Large intestine (tissue), 3 donors: ENCODE measurements around the gene MRTFA. TPM values are rescaled to one million over a fixed set of nuclear protein-coding genes. Genes with fewer than 3 reads are reported as not detected.

ENCODE experiments used
- DNase-seq, 2 donors: peaks; one replicate each; pipeline versions ENCODE4 v3.0.0 to v3.0.0-alpha.2; 2013
- H3K27ac ChIP-seq: one replicate; pipeline ENCODE4 v1.5.1; 2013; ENCODE audit warnings: low read length
- H3K27me3 ChIP-seq: 2 replicates; pipeline ENCODE4 v1.6.1; 2013; ENCODE audit warnings: low read length; ENCODE audit not compliant: control insufficient read depth, insufficient read depth
- H3K36me3 ChIP-seq: 2 replicates; pipeline ENCODE4 v1.6.1; 2013; ENCODE audit warnings: low read length; ENCODE audit not compliant: control insufficient read depth, insufficient read depth
- H3K4me1 ChIP-seq: one replicate; pipeline ENCODE4 v1.6.1; 2013; ENCODE audit warnings: low read length; ENCODE audit not compliant: control insufficient read depth, insufficient read depth
- H3K4me3 ChIP-seq: one replicate; pipeline ENCODE4 v1.5.1; 2013; ENCODE audit warnings: low read length
- H3K9me3 ChIP-seq: one replicate; pipeline ENCODE4 v1.6.1; 2013; ENCODE audit warnings: mild to moderate bottlenecking, low read depth, low read length, moderate library complexity; ENCODE audit not compliant: control insufficient read depth
- WGBS: methylation state at CpG from one replicate; pipeline ENCODE4 v1.1.5; 2013; ENCODE audit warnings: low lambda C conversion rate; ENCODE audit not compliant: insufficient coverage; 5-methylcytosine and 5-hydroxymethylcytosine counted together
- polyA plus RNA-seq: library from polyadenylated mRNA; unstranded; fragments of 120-200 nt; gene quantifications from one replicate; pipeline ENCODE4 v1.2.1, GENCODE V29; 2013

The MRTFA gene
- polyA plus RNA-seq, 1 donor, result 17.1 TPM

GRCh38 chr22:40399621-40400020, 236.9 kb downstream of the MRTFA start:
- Histone ChIP-seq H3K4me1 (peaks cover 4% of the 10 kb centered on the region), H3K9me3 (no peaks in the 10 kb centered on the region), H3K36me3 (peaks cover 40% of the 10 kb centered on the region), H3K27ac (no peak overlapping the region), H3K4me3 (no peak overlapping the region), H3K27me3 (no peaks in the 10 kb centered on the region)
- WGBS, result no CpG with 5 or more reads among the region's 2 CpGs
- DNase-seq, result no peak

GRCh38 chr22:40397396-40397795, 239.1 kb downstream of the MRTFA start:
- WGBS, result no CpG with 5 or more reads among the region's 1 CpG

GRCh38 chr22:40396882-40397281, 239.6 kb downstream of the MRTFA start:
- peak; percentile 64 to 76 for DNase-seq
- H3K9me3 ChIP-seq, result no peaks in the 10 kb centered on the region
- no peak overlapping the region for H3K4me3 ChIP-seq
- H3K4me1 ChIP-seq, result peaks cover 4% of the 10 kb centered on the region
- peaks cover 18% of the 10 kb centered on the region for H3K36me3 ChIP-seq
- peak overlapping the region; percentile 65 for H3K27ac ChIP-seq
- H3K27me3 ChIP-seq, result no peaks in the 10 kb centered on the region
- no CpG with 5 or more reads among the region's 4 CpGs for WGBS

More at GRCh38 chr22:40397396-40397795, 239.1 kb downstream of the MRTFA start:
- DNase-seq, result no peak
- Histone ChIP-seq H3K27me3 (no peaks in the 10 kb centered on the region), H3K9me3 (no peaks in the 10 kb centered on the region), H3K36me3 (peaks cover 22% of the 10 kb centered on the region), H3K4me3 (no peak overlapping the region), H3K27ac (peak overlapping the region; percentile 14), H3K4me1 (peaks cover 4% of the 10 kb centered on the region)

GRCh38 chr22:40395607-40396006, 240.9 kb downstream of the MRTFA start:
- Histone ChIP-seq H3K27me3 (no peaks in the 10 kb centered on the region), H3K4me1 (peaks cover 4% of the 10 kb centered on the region), H3K27ac (no peak overlapping the region), H3K9me3 (no peaks in the 10 kb centered on the region), H3K36me3 (peaks cover 6% of the 10 kb centered on the region), H3K4me3 (no peak overlapping the region)
- WGBS, result no CpG with 5 or more reads among the region's 7 CpGs
- DNase-seq, result no peak

- Histone ChIP-seq H3K27me3 (no peaks in the 10 kb centered on the region), H3K4me1 (peaks cover 4% of the 10 kb centered on the region), H3K4me3 (no peak overlapping the region), H3K27ac (no peak overlapping the region), H3K9me3 (no peaks in the 10 kb centered on the region), H3K36me3 (peaks cover 4% of the 10 kb centered on the region)
- WGBS, result 70% methylated on average over 2 of the region's 3 CpGs
- no peak for DNase-seq
These were observed 241.9 kb downstream of the MRTFA start for GRCh38 chr22:40394607-40395006.

GRCh38 chr22:40392618-40393017, 243.9 kb downstream of the MRTFA start:
- WGBS, result 100% methylated on average over 1 of the region's 2 CpGs
- Histone ChIP-seq H3K36me3 (peaks cover 4% of the 10 kb centered on the region), H3K9me3 (no peaks in the 10 kb centered on the region), H3K27ac (no peak overlapping the region), H3K4me1 (peaks cover 10% of the 10 kb centered on the region), H3K4me3 (no peak overlapping the region), H3K27me3 (no peaks in the 10 kb centered on the region)
- DNase-seq, result no peak

- H3K36me3 ChIP-seq, result peaks cover 4% of the 10 kb centered on the region
- H3K27ac ChIP-seq, result no peak overlapping the region
- H3K27me3 ChIP-seq, result no peaks in the 10 kb centered on the region
- DNase-seq, result no peak
- H3K4me3 ChIP-seq, result no peak overlapping the region
- H3K4me1 ChIP-seq, result peaks cover 13% of the 10 kb centered on the region
- no CpG with 5 or more reads among the region's 2 CpGs for WGBS
- H3K9me3 ChIP-seq, result no peaks in the 10 kb centered on the region
These were observed 245.1 kb downstream of the MRTFA start for GRCh38 chr22:40391417-40391816.

- WGBS, result no CpG with 5 or more reads among the region's 4 CpGs
- peaks cover 19% of the 10 kb centered on the region for H3K4me1 ChIP-seq
- no peak for DNase-seq
- H3K9me3 ChIP-seq, result no peaks in the 10 kb centered on the region
- no peaks in the 10 kb centered on the region for H3K36me3 ChIP-seq
- H3K4me3 ChIP-seq, result no peak overlapping the region
- no peaks in the 10 kb centered on the region for H3K27me3 ChIP-seq
- peak overlapping the region; percentile 15 for H3K27ac ChIP-seq
These were observed 248.3 kb downstream of the MRTFA start for GRCh38 chr22:40388231-40388630.

GRCh38 chr22:40387746-40388145, 248.8 kb downstream of the MRTFA start:
- peak overlapping the region; percentile 27 for H3K27ac ChIP-seq
- H3K27me3 ChIP-seq, result no peaks in the 10 kb centered on the region
- no peaks in the 10 kb centered on the region for H3K36me3 ChIP-seq
- DNase-seq, result peak; percentile 34 to 77
- H3K9me3 ChIP-seq, result no peaks in the 10 kb centered on the region
- no CpG with 5 or more reads among the region's 5 CpGs for WGBS
- peaks cover 19% of the 10 kb centered on the region for H3K4me1 ChIP-seq
- H3K4me3 ChIP-seq, result no peak overlapping the region

- H3K4me1 ChIP-seq, result peaks cover 19% of the 10 kb centered on the region
- no peaks in the 10 kb centered on the region for H3K9me3 ChIP-seq
- H3K27me3 ChIP-seq, result no peaks in the 10 kb centered on the region
- H3K4me3 ChIP-seq, result no peak overlapping the region
- peak overlapping the region; percentile 2 for H3K27ac ChIP-seq
- peak; percentile 14 to 56 for DNase-seq
- WGBS, result 25% methylated on average over 4 of the region's 10 CpGs
- H3K36me3 ChIP-seq, result no peaks in the 10 kb centered on the region
These were observed 251.3 kb downstream of the MRTFA start for GRCh38 chr22:40385036-40385782.

GRCh38 chr22:40383905-40384304, 252.6 kb downstream of the MRTFA start:
- no peak for DNase-seq
- H3K9me3 ChIP-seq, result no peaks in the 10 kb centered on the region
- H3K27ac ChIP-seq, result no peak overlapping the region
- no peaks in the 10 kb centered on the region for H3K36me3 ChIP-seq
- H3K27me3 ChIP-seq, result no peaks in the 10 kb centered on the region
- H3K4me3 ChIP-seq, result no peak overlapping the region
- H3K4me1 ChIP-seq, result peaks cover 19% of the 10 kb centered on the region
- 100% methylated on average over 1 of the region's 3 CpGs for WGBS
